ENCODE measurements around the gene PDPN. TPM values are rescaled to one million over a fixed set of nuclear protein-coding genes. Genes with fewer than 3 reads are reported as not detected.

PDPN gene
- total RNA-seq, 2 donors from 2014 or later = 29.9 to 43.2 TPM

- H3K36me3 Mint-ChIP-seq (ENCODE audit: low read depth) = peaks cover 4% of the 10 kb centered on the region
- no peak for DNase-seq
- H3K4me3 Mint-ChIP-seq = no peak overlapping the region
- no peaks in the 10 kb centered on the region for H3K27me3 ChIP-seq (ENCODE audit: control insufficient read depth, insufficient read depth, low read length, poor library complexity, severe bottlenecking)
- H3K9ac ChIP-seq (ENCODE audit: extremely low read depth, low read length, poor library complexity, severe bottlenecking) = no peak overlapping the region
- H3K4me1 Mint-ChIP-seq = peaks cover 13% of the 10 kb centered on the region
- WGBS, 2 experiments (ENCODE audit: insufficient coverage in 1 of 2, insufficient read length in 1 of 2) = 83 to 90% methylated on average over 7 of the region's 7 CpGs
- no peak overlapping the region for H3K4me3 ChIP-seq (ENCODE audit: low read length)
- no peaks in the 10 kb centered on the region for H3K9me3 ChIP-seq (ENCODE audit: control insufficient read depth, low read length)
- no peaks in the 10 kb centered on the region for H3K4me1 ChIP-seq (ENCODE audit: control insufficient read depth, insufficient read depth, low read length)
- no peak overlapping the region for H3K27ac ChIP-seq (ENCODE audit: low read depth, low read length)
- no peak overlapping the region for H3K27ac Mint-ChIP-seq
- no peaks in the 10 kb centered on the region for H3K36me3 ChIP-seq (ENCODE audit: control insufficient read depth, insufficient read depth, low read length)
- TF ChIP-seq CTCF (conservative IDR thresholded peaks at IDR 0.05) = no peak
- no peaks in the 10 kb centered on the region for H3K9me3 Mint-ChIP-seq
- peaks cover 2% of the 10 kb centered on the region for H3K27me3 Mint-ChIP-seq (ENCODE audit: insufficient read depth)
Observed at GRCh38 chr1:13597166-13597565, 13.5 kb downstream of the PDPN start.

- Histone ChIP-seq H3K27me3 (ENCODE audit: control insufficient read depth, insufficient read depth, low read length, poor library complexity, severe bottlenecking) (no peaks in the 10 kb centered on the region), H3K9ac (ENCODE audit: extremely low read depth, low read length, poor library complexity, severe bottlenecking) (no peak overlapping the region), H3K4me1 (ENCODE audit: control insufficient read depth, insufficient read depth, low read length) (no peaks in the 10 kb centered on the region), H3K36me3 (ENCODE audit: control insufficient read depth, insufficient read depth, low read length) (no peaks in the 10 kb centered on the region), H3K4me3 (ENCODE audit: low read length) (no peak overlapping the region), H3K9me3 (ENCODE audit: control insufficient read depth, low read length) (no peaks in the 10 kb centered on the region), H3K27ac (ENCODE audit: low read depth, low read length) (no peak overlapping the region)
- Mint-ChIP-seq H3K27me3 (ENCODE audit: insufficient read depth) (peaks cover 2% of the 10 kb centered on the region), H3K9me3 (no peaks in the 10 kb centered on the region), H3K36me3 (ENCODE audit: low read depth) (peaks cover 4% of the 10 kb centered on the region), H3K4me1 (peaks cover 20% of the 10 kb centered on the region), H3K27ac (no peak overlapping the region), H3K4me3 (no peak overlapping the region)
- DNase-seq = no peak
- 85 to 89% methylated on average over 4 to 7 of the region's 7 CpGs for WGBS, 2 experiments (ENCODE audit: insufficient coverage in 1 of 2, insufficient read length in 1 of 2)
- no peak for TF ChIP-seq CTCF (conservative IDR thresholded peaks at IDR 0.05)
Observed at GRCh38 chr1:13600762-13601453, 17.3 kb downstream of the PDPN start.

- no peak overlapping the region for H3K4me3 ChIP-seq (ENCODE audit: low read length)
- WGBS, 2 experiments (ENCODE audit: insufficient coverage in 1 of 2, insufficient read length in 1 of 2) = 63 to 85% methylated on average over 3 to 5 of the region's 5 CpGs
Observed at GRCh38 chr1:13604176-13604575, 20.5 kb downstream of the PDPN start.

More at GRCh38 chr1:13604176-13604575, 20.5 kb downstream of the PDPN start:
- Mint-ChIP-seq H3K36me3 (ENCODE audit: low read depth) (peaks cover 13% of the 10 kb centered on the region), H3K4me1 (peaks cover 11% of the 10 kb centered on the region), H3K27ac (no peak overlapping the region), H3K9me3 (no peaks in the 10 kb centered on the region), H3K27me3 (ENCODE audit: insufficient read depth) (no peaks in the 10 kb centered on the region), H3K4me3 (no peak overlapping the region)
- Histone ChIP-seq H3K4me1 (ENCODE audit: control insufficient read depth, insufficient read depth, low read length) (no peaks in the 10 kb centered on the region), H3K27me3 (ENCODE audit: control insufficient read depth, insufficient read depth, low read length, poor library complexity, severe bottlenecking) (no peaks in the 10 kb centered on the region), H3K27ac (ENCODE audit: low read depth, low read length) (no peak overlapping the region), H3K9ac (ENCODE audit: extremely low read depth, low read length, poor library complexity, severe bottlenecking) (no peak overlapping the region), H3K36me3 (ENCODE audit: control insufficient read depth, insufficient read depth, low read length) (no peaks in the 10 kb centered on the region), H3K9me3 (ENCODE audit: control insufficient read depth, low read length) (no peaks in the 10 kb centered on the region)
- no peak for TF ChIP-seq CTCF (conservative IDR thresholded peaks at IDR 0.05)
- DNase-seq = no peak
